Immature natural killer cell (primary cell): ENCODE data around the gene DKK2. TPM values are rescaled to one million over a fixed set of nuclear protein-coding genes. Genes with fewer than 3 reads are reported as not detected.
A peak's percentile ranks its signal among the peaks of the same experiment; 100 is the strongest.

Experiments
- DNase-seq, 3 donors: peaks; one replicate each; pipeline ENCODE4 v3.0.0; 2022; ENCODE audit warnings: mixed read lengths in 1 of 3
- H3K27ac Mint-ChIP-seq, 6 donors: one replicate each; pipeline ENCODE4 v1.8.0; 2020; ENCODE audit warnings: mixed read lengths in 6 of 6, mild to moderate bottlenecking in 5 of 6, inconsistent platforms in 4 of 6, moderate library complexity in 3 of 6
- H3K27me3 Mint-ChIP-seq, 3 donors: one replicate each; pipeline ENCODE4 v1.8.0; 2020 to 2021; ENCODE audit warnings: low read depth in 3 of 3, mild to moderate bottlenecking in 3 of 3, mixed read lengths in 3 of 3, moderate library complexity in 3 of 3, inconsistent platforms in 1 of 3
- H3K36me3 Mint-ChIP-seq, 3 donors: one replicate each; pipeline ENCODE4 v1.8.0; 2020; ENCODE audit warnings: mixed read lengths in 3 of 3, inconsistent platforms in 2 of 3, mild to moderate bottlenecking in 2 of 3
- H3K4me1 Mint-ChIP-seq, 2 donors: one replicate each; pipeline ENCODE4 v1.8.0; 2020; ENCODE audit warnings: inconsistent platforms in 2 of 2, mild to moderate bottlenecking in 2 of 2, mixed read lengths in 2 of 2, moderate library complexity in 1 of 2
- H3K4me3 Mint-ChIP-seq, 5 donors: one replicate each; pipeline ENCODE4 v1.8.0; 2020; ENCODE audit warnings: mild to moderate bottlenecking in 5 of 5, mixed read lengths in 5 of 5, inconsistent platforms in 3 of 5, moderate library complexity in 3 of 5
- H3K9me3 Mint-ChIP-seq, 6 donors: one replicate each; pipeline ENCODE4 v1.8.0; 2020; ENCODE audit warnings: mild to moderate bottlenecking in 6 of 6, mixed read lengths in 6 of 6, inconsistent platforms in 4 of 6, moderate library complexity in 3 of 6
- polyA plus RNA-seq, 3 donors: library from polyadenylated mRNA; unstranded; fragments of 300-500 nt; fragmentation: Illumina TruSeq; gene quantifications; one replicate each; pipeline ENCODE4 v1.2.3, GENCODE V29; 2021

The DKK2 gene, protein sequence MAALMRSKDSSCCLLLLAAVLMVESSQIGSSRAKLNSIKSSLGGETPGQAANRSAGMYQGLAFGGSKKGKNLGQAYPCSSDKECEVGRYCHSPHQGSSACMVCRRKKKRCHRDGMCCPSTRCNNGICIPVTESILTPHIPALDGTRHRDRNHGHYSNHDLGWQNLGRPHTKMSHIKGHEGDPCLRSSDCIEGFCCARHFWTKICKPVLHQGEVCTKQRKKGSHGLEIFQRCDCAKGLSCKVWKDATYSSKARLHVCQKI
- not detected for polyA plus RNA-seq

DNA sequence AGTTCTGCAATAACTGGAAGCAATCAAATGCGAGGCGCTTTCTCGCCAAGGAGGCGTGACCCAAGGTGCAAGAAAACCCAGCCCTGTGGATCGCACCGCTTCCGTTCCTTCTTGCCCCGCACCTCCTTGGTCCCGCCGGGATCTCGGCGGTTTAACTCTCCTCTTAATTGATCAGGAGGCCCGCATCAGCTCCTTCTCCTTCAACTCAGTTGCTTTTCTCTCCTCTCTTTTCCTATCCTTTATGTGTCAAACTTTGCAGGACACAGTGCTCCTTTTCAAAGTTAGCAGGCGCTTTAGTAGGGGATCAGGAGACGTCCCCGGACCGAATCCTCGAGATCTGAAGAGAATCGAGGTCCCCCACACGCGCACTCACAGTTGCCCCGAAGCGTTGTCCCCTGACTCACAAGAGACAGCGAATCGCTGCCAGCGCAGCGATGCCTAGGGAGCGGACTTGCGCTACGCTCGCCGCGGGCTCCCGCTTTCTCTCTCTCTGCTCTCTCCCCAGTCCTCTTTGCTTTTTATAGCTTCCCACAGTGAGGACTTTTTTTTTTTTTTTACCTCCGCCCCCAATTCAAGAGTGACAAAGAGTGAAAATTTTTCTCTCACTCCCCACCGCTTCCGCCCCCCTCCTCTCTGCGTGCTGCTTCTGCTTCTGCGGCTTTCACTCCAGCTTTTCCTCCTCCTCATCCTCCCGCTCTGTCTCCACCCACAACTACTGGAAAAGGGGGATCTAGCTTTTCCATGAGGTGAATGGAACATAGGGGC is at the start of gene DKK2:
Gene DKK2, minus strand, starts transcription at position 495 of the 765 bp plus-strand sequence. CDS start 722 bp downstream, outside the sequence.
- no peak within 1 kb of the TSS for H3K27ac Mint-ChIP-seq
- H3K4me3 Mint-ChIP-seq, result peak within 1 kb of the TSS; percentile 9 to 87 (median 74)
- peaks cover 9 to 19% of the 10 kb centered on the region in 2 donors for H3K4me1 Mint-ChIP-seq
- H3K27me3 Mint-ChIP-seq, result peaks cover 12 to 17% (median 17%) of the 10 kb centered on the region in 3 donors
- H3K36me3 Mint-ChIP-seq, result peaks cover 0 to 3% (median 0%) of the 10 kb centered on the region in 3 donors
- DNase-seq, result peak in 1 of 3 donors; percentile 14
- peaks cover 5 to 38% (median 8%) of the 10 kb centered on the region in 6 donors for H3K9me3 Mint-ChIP-seq

DNA sequence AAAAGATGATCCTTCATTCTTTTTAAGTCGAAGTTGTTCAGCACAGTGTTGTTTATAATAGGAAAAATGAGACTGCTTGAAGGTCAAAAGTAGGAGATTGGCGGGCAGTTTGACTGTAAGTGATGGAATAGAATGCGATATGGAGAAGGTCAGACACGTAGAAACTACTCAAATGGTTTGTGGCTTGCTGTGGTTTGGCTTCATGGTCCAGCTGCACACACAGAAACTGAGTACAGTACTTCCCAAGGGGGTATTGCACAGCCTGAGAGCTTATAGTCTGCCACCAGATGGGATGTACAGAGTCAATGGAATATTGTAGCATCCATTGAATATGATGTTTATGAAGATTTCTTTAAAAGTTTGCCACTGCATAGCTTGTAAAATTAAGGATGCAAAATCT is 41.1 kb upstream of the DKK2 start:
- peaks cover 0 to 3% (median 0%) of the 10 kb centered on the region in 3 donors for H3K27me3 Mint-ChIP-seq
- no peak overlapping the region for H3K27ac Mint-ChIP-seq
- no peak overlapping the region for H3K4me3 Mint-ChIP-seq
- DNase-seq, result no peak
- no peaks in the 10 kb centered on the region for H3K4me1 Mint-ChIP-seq
- peaks cover 0 to 38% (median 18%) of the 10 kb centered on the region in 6 donors for H3K9me3 Mint-ChIP-seq
- H3K36me3 Mint-ChIP-seq, result no peaks in the 10 kb centered on the region

DNA sequence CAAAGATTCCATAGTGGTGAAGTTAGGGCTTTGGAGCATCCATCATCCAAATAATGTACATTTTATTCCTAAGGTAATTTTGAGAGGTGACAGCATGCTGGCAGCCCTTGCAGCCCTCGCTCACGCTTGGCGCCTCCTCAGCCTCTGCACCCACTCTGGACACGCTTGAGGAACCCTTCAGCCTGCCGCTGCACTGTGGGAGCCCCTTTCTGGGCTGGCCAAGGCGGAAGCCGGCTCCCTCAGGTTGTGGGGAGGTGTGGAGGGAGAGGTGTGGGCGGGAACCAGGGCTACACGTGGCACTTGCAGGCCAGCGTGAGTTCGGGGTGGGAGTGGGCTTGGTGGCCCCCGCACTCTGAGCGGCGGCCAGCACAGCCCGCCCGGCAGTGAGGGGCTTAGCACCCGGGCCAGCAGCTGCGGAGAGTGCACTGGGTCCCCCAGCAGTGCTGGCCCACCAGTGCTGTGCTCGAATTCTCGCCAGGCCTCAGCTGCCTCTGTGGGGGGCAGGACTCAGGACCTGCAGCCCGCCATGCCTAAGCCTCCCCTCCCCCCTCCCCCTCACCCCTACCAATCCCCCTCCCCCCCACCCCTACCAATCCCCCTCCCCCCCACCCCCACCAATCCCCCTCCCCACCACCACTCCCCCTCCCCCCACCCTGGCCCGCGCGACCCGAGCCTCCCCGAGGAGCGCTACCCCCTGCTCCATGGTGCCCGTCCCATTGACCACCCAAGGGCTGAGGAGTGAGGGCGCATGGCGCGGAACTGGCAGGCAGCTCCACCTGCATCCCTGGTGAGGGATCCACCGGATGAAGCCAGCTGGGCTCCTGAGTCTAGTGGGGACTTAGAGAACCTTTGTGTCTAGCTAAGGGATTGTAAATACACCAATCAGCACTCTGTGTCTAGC is 37.0 kb upstream of the DKK2 start:
- Mint-ChIP-seq H3K36me3 (no peaks in the 10 kb centered on the region), H3K4me1 (no peaks in the 10 kb centered on the region), H3K27me3 (peaks cover 0 to 3% (median 0%) of the 10 kb centered on the region in 3 donors), H3K9me3 (peaks cover 0 to 14% (median 6%) of the 10 kb centered on the region in 6 donors), H3K4me3 (no peak overlapping the region), H3K27ac (no peak overlapping the region)
- no peak for DNase-seq

DNA sequence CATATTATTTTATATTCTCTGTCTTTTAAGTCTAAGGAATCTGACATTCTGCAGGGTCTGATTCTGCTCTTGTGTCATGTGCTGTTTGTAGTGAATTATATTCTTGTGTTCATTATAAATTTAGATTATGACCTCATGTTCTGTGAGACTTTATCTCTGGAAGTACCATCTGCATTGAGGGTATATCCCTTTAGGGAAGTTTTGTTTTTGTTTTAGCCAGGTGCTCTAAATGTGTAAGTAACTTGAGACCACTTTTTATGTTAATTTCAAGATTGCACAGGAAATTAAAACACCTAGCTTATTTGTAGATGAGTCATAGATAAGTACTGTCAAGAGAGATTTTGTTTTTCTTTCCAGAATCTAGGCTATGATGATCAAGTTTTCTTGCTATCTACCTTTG is 35.0 kb upstream of the DKK2 start:
- Mint-ChIP-seq H3K27ac (no peak overlapping the region), H3K4me3 (no peak overlapping the region), H3K9me3 (peaks cover 0 to 14% (median 6%) of the 10 kb centered on the region in 6 donors), H3K27me3 (peaks cover 0 to 3% (median 0%) of the 10 kb centered on the region in 3 donors), H3K36me3 (no peaks in the 10 kb centered on the region), H3K4me1 (no peaks in the 10 kb centered on the region)
- no peak for DNase-seq

DNA sequence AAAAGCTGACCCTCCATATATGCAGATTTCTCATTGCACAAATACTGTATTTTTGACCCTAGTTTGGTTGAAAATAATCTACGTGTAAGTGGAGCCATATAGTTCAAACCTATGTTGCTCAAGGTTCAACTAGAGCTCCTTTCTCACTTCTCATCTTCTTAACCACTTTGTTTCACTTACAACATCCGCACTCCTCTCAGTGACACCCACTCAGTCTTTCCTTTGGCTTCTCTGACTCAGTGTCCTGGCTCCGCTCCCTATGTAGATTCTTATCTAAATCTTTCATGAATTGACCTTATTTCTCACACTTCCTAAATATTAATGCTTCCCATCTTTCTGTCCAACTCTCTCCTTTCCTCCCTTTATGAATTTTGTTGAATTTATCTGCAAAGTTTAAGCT is 32.9 kb upstream of the DKK2 start:
- Mint-ChIP-seq H3K9me3 (peaks cover 0 to 6% (median 3%) of the 10 kb centered on the region in 6 donors), H3K27ac (peak overlapping the region in 2 of 6 donors; percentile 53 to 54), H3K36me3 (no peaks in the 10 kb centered on the region), H3K4me3 (peak overlapping the region in 1 of 5 donors; percentile 51), H3K4me1 (no peaks in the 10 kb centered on the region), H3K27me3 (peaks cover 0 to under 1% (median 0%) of the 10 kb centered on the region in 3 donors)
- DNase-seq, result no peak

DNA sequence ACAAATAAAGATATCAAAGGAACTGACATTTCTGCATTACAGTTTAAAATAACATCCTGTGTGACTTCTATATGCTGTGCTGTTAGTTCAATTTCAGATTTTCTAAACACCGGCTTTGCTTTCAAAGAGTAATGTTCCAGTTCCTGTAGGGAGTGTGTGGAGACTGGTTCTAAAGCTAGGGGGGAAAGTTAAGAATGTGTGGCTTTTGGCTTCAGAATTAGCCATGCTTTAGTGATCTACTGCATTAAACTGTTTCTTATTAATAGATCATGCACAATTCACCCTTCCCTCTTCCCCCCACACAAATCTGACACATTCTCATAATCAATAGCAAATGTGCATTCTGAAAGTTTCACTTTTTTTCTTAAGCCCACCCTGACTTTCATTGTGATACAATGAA is 32.0 kb upstream of the DKK2 start:
- H3K27ac Mint-ChIP-seq, result peak overlapping the region in 2 of 6 donors; percentile 34 to 37
- no peaks in the 10 kb centered on the region for H3K27me3 Mint-ChIP-seq
- H3K36me3 Mint-ChIP-seq, result no peaks in the 10 kb centered on the region
- H3K4me3 Mint-ChIP-seq, result peak overlapping the region in 1 of 5 donors; percentile 6
- H3K4me1 Mint-ChIP-seq, result no peaks in the 10 kb centered on the region
- no peak for DNase-seq
- H3K9me3 Mint-ChIP-seq, result peaks cover 0 to 6% (median 2%) of the 10 kb centered on the region in 6 donors

DNA sequence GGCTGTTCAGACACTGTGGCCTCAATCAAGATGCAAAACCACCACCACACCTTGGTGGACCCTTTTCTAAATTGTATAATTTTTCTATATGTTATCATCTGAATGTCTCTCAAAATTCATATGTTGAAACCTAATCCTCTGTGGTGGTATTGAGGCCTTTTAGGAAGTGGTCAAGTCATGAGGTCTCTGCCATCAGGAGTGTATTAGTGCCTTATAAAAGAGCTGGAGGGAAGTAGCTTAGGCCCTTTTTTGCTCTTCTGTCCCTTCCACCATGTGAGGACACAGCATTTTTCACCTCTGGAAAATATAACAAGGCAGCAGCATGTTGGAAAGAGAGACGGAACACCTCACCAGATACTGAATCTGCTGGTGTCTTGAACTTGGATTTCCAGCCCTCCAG is 30.5 kb upstream of the DKK2 start:
- Mint-ChIP-seq H3K4me3 (no peak overlapping the region), H3K9me3 (peaks cover 0 to 4% (median 2%) of the 10 kb centered on the region in 6 donors), H3K36me3 (no peaks in the 10 kb centered on the region), H3K27me3 (no peaks in the 10 kb centered on the region), H3K27ac (no peak overlapping the region), H3K4me1 (no peaks in the 10 kb centered on the region)
- no peak for DNase-seq

DNA sequence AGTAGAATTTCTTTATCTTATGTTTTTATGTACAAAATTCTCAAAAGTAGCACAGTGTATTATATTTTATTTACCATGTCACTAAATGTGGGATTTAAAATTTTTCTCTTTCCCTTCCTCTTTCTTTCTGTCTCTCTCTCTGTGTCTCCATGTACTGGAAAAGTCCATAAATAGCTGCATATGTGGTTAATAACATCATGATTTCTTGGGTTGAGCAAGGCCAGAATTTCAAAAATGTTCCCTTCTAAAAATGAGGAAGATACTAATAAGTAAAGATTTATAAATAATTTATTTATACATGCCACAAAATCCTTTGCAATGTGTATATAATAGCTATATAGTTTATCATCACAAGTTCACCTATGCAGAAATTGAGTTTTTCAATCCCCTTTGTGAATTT is 29.1 kb upstream of the DKK2 start:
- H3K4me1 Mint-ChIP-seq, result no peaks in the 10 kb centered on the region
- no peak overlapping the region for H3K27ac Mint-ChIP-seq
- no peaks in the 10 kb centered on the region for H3K36me3 Mint-ChIP-seq
- H3K4me3 Mint-ChIP-seq, result no peak overlapping the region
- H3K9me3 Mint-ChIP-seq, result peaks cover 0 to 11% (median 4%) of the 10 kb centered on the region in 6 donors
- H3K27me3 Mint-ChIP-seq, result no peaks in the 10 kb centered on the region
- DNase-seq, result no peak

DNA sequence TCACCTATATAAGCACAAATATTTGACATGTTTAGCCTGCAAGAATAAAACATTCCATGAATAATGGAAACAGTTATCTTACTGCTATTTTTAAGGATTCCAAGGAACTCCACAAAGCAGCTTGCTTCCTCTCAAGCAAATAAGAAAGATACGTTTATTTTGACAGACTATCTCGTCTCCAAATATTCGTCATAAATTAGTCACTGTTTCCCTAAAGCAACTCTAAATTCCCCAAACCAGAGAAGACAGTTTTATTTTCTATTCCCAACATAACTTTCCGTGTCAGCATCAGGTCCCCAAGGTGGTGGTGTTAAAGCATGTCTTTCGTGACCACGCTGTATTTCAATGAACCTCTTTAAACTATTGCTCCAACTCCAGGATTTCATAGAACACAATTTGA is 24.3 kb upstream of the DKK2 start:
- H3K27ac Mint-ChIP-seq, result no peak overlapping the region
- no peaks in the 10 kb centered on the region for H3K36me3 Mint-ChIP-seq
- no peak overlapping the region for H3K4me3 Mint-ChIP-seq
- DNase-seq, result no peak
- peaks cover 0 to 11% (median 3%) of the 10 kb centered on the region in 6 donors for H3K9me3 Mint-ChIP-seq
- peaks cover 0 to 1% (median 0%) of the 10 kb centered on the region in 3 donors for H3K27me3 Mint-ChIP-seq
- no peaks in the 10 kb centered on the region for H3K4me1 Mint-ChIP-seq

DNA sequence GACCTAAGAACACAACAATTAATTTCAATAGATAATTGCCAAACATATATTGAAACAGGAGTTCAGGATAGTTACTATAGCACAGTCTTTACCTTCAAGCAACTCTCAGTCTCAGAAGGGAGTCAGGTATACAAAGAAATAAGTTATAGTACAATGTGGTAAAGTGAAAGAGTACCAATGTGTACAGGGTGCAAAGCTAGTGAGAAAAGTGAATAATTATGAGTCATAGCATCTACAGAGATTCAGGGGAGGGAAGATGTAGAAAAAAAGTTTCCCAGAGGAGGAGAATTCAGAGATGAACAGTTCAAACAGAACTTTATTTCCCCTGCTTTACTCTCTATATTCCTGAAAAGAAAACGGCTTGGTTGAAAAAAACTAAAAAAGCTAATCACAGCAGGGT is 22.7 kb upstream of the DKK2 start:
- no peak for DNase-seq
- Mint-ChIP-seq H3K27me3 (peaks cover 0 to 1% (median 0%) of the 10 kb centered on the region in 3 donors), H3K27ac (no peak overlapping the region), H3K4me3 (no peak overlapping the region), H3K9me3 (peaks cover 0 to 7% (median 3%) of the 10 kb centered on the region in 6 donors), H3K4me1 (no peaks in the 10 kb centered on the region), H3K36me3 (no peaks in the 10 kb centered on the region)

DNA sequence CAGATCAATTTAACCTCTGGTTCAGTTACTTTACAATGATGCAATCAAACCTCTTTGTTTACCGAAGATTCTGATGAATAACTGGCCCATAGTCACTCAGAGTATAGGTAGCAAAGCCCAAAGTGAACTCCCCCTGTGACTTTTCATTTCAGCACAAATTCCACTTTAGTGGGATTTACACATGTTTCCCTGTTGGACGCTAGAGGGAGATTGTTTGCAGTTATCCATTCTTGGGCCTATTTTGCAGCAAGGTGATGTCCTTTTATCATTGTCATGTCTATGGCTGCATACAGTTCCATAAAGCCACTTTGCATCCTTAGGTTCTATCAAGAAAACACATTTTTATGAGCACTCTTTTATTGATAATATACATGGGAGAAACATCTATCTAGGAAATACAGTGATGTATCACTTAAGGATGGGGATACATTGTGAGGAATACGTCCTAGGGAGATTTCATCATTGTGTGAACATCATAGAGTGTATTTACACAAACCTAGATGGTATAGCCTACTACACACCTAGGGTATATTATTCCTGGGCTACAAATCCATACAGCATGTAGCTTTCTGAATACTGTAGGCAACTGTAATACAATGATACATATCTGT is 14.5 kb upstream of the DKK2 start:
- no peak for DNase-seq
- Mint-ChIP-seq H3K27me3 (peaks cover 0 to 2% (median 1%) of the 10 kb centered on the region in 3 donors), H3K4me1 (no peaks in the 10 kb centered on the region), H3K4me3 (no peak overlapping the region), H3K9me3 (peaks cover 4 to 14% (median 6%) of the 10 kb centered on the region in 6 donors), H3K27ac (no peak overlapping the region), H3K36me3 (no peaks in the 10 kb centered on the region)

DNA sequence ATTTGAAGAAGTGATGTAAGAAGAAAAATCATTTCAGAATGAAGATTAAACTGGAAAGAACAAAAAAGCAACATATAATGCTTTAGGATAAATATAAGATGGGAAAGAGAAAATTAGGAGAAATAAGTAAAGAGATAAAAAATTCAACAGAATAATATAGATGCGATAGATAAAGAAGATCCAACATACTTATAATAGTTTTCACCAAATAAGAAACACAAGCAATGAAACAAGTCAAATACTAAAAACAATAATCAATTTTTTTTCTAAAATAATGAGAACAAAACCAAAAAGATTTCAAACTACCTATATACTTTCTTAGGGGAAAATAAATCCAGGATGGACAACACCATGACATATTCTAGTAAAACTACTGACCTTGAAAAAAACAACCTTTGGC is 10.1 kb upstream of the DKK2 start:
- no peaks in the 10 kb centered on the region for H3K4me1 Mint-ChIP-seq
- peaks cover 4 to 26% (median 7%) of the 10 kb centered on the region in 6 donors for H3K9me3 Mint-ChIP-seq
- H3K27me3 Mint-ChIP-seq, result peaks cover 0 to 2% (median 0%) of the 10 kb centered on the region in 3 donors
- H3K36me3 Mint-ChIP-seq, result no peaks in the 10 kb centered on the region
- no peak overlapping the region for H3K27ac Mint-ChIP-seq
- DNase-seq, result no peak
- H3K4me3 Mint-ChIP-seq, result no peak overlapping the region

DNA sequence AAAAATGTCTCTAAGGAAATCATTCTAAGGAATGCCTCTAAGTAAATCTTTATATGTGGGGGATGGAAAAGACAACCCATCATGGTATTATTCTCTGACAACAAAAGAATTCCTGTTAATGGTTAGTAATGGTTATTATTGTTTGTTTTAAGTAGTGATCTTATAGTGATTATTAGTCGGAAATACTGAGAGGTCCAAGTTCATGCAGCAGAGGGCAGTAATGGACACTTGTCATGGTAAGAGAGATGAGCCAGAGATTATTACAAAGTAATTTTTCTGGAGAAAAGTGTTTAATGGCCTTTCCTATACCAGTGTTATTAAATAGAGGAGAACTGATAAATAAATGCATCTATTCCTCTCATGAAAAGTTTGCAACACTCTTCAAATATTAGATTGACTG is 8.1 kb upstream of the DKK2 start:
- no peak overlapping the region for H3K4me3 Mint-ChIP-seq
- H3K4me1 Mint-ChIP-seq, result no peaks in the 10 kb centered on the region

More for the DNA sequence above, 8.1 kb upstream of the DKK2 start:
- Mint-ChIP-seq H3K27me3 (peaks cover 0 to 2% (median 0%) of the 10 kb centered on the region in 3 donors), H3K9me3 (peaks cover 4 to 35% (median 7%) of the 10 kb centered on the region in 6 donors), H3K36me3 (no peaks in the 10 kb centered on the region), H3K27ac (no peak overlapping the region)
- DNase-seq, result no peak
